Kidney tubule cell (primary cell): Measurements from ENCODE around the gene BHLHE40.
"Not testable (repeated sequence)": the region's sequence is repeated elsewhere in the genome, so short reads cannot be mapped to it uniquely, and the experiment has no call there.

Experiments
- DNase-seq: peaks from one replicate; pipeline ENCODE4 v3.0.0-alpha.2; 2018; ENCODE audit warnings: low spot score

Gene BHLHE40

GRCh38 chr3:4963669-4964570 lies 15.3 kb upstream of the BHLHE40 start:
- DNase-seq, result no peak

- not testable (repeated sequence) for DNase-seq
Measured at GRCh38 chr3:4966006-4966405, 13.2 kb upstream of the BHLHE40 start.

GRCh38 chr3:4967683-4968082 lies 11.6 kb upstream of the BHLHE40 start:
- DNase-seq, result not testable (repeated sequence)

- not testable (repeated sequence) for DNase-seq
Measured at GRCh38 chr3:4971437-4971836, 7.8 kb upstream of the BHLHE40 start.

- DNase-seq, result no peak
Measured at GRCh38 chr3:4971838-4972237, 7.4 kb upstream of the BHLHE40 start.

- DNase-seq, result peak; percentile 47
Measured at GRCh38 chr3:4972652-4973643, 6.3 kb upstream of the BHLHE40 start.

- no peak for DNase-seq
Measured at GRCh38 chr3:4974154-4974553, 5.1 kb upstream of the BHLHE40 start.

GRCh38 chr3:4976109-4976508 lies 3.1 kb upstream of the BHLHE40 start:
- DNase-seq, result peak; percentile 78

GRCh38 chr3:4977001-4977852 lies 2.0 kb upstream of the BHLHE40 start:
- DNase-seq, result peak; percentile 92

GRCh38 chr3:4977853-4978203 lies 1.4 kb upstream of the BHLHE40 start:
- DNase-seq, result no peak

GRCh38 chr3:4978204-4978965 lies 852 bp upstream of the BHLHE40 start:
- DNase-seq, result peak; percentile 99

GRCh38 chr3:4978966-4979427 lies 240 bp upstream of the BHLHE40 start:
- peak; percentile 99 for DNase-seq

- peak; percentile 94 for DNase-seq
Measured at GRCh38 chr3:4980229-4981203, 1.3 kb downstream of the BHLHE40 start.

- no peak for DNase-seq
Measured at GRCh38 chr3:4981294-4981664, 2.0 kb downstream of the BHLHE40 start.

GRCh38 chr3:4981665-4982494 lies 2.6 kb downstream of the BHLHE40 start:
- DNase-seq, result peak; percentile 89

- DNase-seq, result peak; percentile 62
Measured at GRCh38 chr3:4982773-4983738, 3.8 kb downstream of the BHLHE40 start.

GRCh38 chr3:4983739-4984510 lies 4.7 kb downstream of the BHLHE40 start:
- peak; percentile 95 for DNase-seq
